IPS DF 6.9 (cell line): Measurements from ENCODE around the gene NAT14.
"Not testable (repeated sequence)": the region's sequence is repeated elsewhere in the genome, so short reads cannot be mapped to it uniquely, and the experiment has no call there.

ENCODE experiments used
- DNase-seq: peaks from one replicate; pipeline ENCODE4 v3.0.0-alpha.2; 2013; ENCODE audit warnings: low read depth, low spot score
- H3K27ac ChIP-seq: one replicate; pipeline ENCODE4 v1.5.1; 2013; ENCODE audit warnings: low read length, control low read depth
- H3K27me3 ChIP-seq: 2 replicates; pipeline ENCODE4 v1.6.1; 2013; ENCODE audit warnings: mild to moderate bottlenecking, low read length; ENCODE audit not compliant: control insufficient read depth, insufficient read depth
- H3K36me3 ChIP-seq: 2 replicates; pipeline ENCODE4 v1.6.1; 2013; ENCODE audit warnings: low read length; ENCODE audit not compliant: control insufficient read depth, insufficient read depth
- H3K4me1 ChIP-seq: 2 replicates; pipeline ENCODE4 v1.6.1; 2013; ENCODE audit warnings: low read length; ENCODE audit not compliant: control insufficient read depth, insufficient read depth
- H3K4me3 ChIP-seq: 2 replicates; pipeline ENCODE4 v1.5.1; 2013; ENCODE audit warnings: mild to moderate bottlenecking, low read length
- H3K9me3 ChIP-seq: 2 replicates; pipeline ENCODE4 v1.6.1; 2013; ENCODE audit warnings: low read length, inconsistent platforms; ENCODE audit not compliant: control insufficient read depth, insufficient read depth
- WGBS: extraction: QIAGEN DNeasy Blood & Tissue Kit; methylation state at CpG from one replicate; pipeline ENCODE4 v1.1.7; 2013; ENCODE audit warnings: mixed read lengths, missing lambda C conversion rate; ENCODE audit not compliant: insufficient read length, insufficient coverage; 5-methylcytosine and 5-hydroxymethylcytosine counted together

The NAT14 gene

DNA sequence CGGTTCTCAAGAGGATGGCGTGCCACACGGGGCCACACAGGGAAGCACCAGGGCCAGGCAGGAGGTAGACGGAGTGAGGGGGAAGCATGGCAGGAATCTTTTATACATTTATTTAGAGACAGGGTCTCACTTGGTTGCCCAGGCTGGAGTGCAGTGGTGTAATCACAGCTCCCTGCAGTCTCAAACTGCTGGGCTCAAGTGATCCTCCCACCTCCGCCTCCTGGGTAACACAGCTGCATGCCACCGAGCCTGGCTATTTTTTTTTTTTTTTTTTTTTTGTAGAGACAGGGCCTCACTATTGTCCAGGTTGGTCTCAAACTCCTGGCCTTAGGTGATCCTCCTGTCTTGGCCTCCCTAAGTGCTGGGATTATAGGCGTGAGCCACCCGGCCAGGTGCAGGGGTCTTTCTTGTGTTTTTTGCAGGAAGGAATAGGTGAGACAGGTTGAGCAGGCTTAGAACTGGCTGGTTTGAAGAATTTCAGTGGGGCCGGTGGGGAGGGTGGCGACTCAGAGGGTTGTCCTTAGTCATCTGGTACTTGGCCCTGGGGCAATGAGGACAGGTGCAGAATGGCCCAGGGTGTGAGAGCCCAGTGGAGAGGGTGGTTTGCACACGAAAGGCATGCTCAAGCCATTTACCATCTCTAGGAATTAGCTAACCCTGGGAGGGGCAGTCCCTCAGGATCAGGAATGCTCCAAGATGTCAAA, 10.8 kb downstream of the NAT14 start:
- Histone ChIP-seq H3K4me3 (no peak overlapping the region), H3K27me3 (no peaks in the 10 kb centered on the region), H3K9me3 (no peaks in the 10 kb centered on the region), H3K4me1 (no peaks in the 10 kb centered on the region; the same call in 1 of the 2 replicates), H3K36me3 (no peaks in the 10 kb centered on the region), H3K27ac (no peak overlapping the region)
- no CpG with 5 or more reads among the region's 11 CpGs for WGBS
- DNase-seq: no peak

DNA sequence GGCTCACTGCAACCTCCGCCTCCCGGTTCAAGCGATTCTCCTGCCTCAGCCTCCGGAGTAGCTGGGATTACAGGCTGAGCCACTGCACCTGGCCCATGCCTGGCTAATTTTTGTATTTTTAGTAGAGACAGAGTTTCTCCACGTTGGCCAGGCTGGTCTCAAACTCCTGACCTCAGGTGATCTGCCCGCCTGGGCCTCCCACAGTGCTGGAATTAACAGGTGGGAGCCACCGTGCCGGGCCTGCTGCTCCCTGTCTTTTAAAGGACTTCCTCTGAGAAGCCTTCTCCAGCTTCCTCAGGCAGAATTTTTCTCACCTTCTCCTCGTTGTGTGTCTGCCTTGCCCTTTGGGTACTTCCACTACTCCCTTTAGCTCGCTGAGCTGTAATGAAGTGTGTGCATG, 11.8 kb downstream of the NAT14 start:
- H3K36me3 ChIP-seq, H3K27me3 ChIP-seq, H3K4me3 ChIP-seq, H3K4me1 ChIP-seq, DNase-seq, H3K27ac ChIP-seq, H3K9me3 ChIP-seq: not testable (repeated sequence)
- WGBS: no CpG with 5 or more reads among the region's 10 CpGs

DNA sequence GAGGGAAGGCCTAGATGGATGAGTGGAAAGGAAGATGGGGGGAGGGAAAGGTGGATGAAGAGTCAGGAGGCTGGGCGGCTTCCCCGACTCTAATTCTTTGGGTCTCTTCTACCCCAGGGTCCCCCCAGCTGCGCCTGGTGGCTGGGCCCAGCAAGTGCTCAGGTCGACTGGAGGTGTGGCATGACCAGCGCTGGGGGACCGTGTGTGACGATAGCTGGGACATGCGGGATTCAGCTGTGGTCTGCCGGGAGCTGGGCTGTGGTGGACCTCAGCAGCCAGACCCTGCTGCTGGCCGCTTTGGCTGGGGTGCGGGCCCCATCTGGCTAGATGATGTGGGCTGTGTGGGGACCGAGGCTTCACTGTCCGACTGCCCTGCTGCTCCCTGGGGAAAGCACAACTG, 12.8 kb downstream of the NAT14 start:
- no peak for DNase-seq
- no peak overlapping the region for H3K27ac ChIP-seq
- WGBS: no CpG with 5 or more reads among the region's 13 CpGs
- H3K9me3 ChIP-seq: no peaks in the 10 kb centered on the region
- no peaks in the 10 kb centered on the region; the same call in 1 of the 2 replicates for H3K4me1 ChIP-seq
- no peaks in the 10 kb centered on the region for H3K36me3 ChIP-seq
- no peaks in the 10 kb centered on the region; the same call in 1 of the 2 replicates for H3K27me3 ChIP-seq
- no peak overlapping the region for H3K4me3 ChIP-seq

DNA sequence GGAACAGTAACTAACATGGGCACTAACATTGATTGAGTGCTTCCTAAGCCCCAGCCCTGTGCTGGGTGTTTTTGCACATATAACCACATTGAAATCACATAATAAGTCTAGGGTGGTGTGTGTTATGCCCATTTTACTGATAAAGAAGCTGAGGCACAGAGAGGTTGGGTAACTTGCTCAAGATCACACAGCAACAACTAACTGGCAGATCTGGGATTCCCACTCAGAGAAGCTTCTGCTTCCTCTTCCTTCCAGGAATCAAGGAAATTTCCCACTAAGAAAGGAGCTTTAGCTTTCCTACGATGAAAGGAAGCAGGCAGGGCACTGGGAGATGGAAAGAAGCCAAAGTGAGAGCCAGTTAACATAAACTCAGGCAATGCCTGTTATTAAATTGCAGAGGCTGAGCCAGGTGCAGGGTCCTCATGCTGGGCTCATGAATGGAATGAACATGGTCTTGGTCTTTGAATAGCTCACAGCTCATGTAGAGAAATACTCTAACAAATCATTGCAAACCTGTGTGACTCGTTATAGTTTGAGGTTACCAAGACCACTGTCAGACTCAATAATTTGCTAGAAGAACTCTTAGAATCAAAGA, 13.4 kb downstream of the NAT14 start:
- no peak for DNase-seq
- 0 out of 2 replicates have a peak, but pooled peaks cover 3% of the 10 kb centered on the region for H3K9me3 ChIP-seq
- H3K27me3 ChIP-seq: peaks cover 4% of the 10 kb centered on the region; the same call in 1 of the 2 replicates
- no CpG with 5 or more reads among the region's 2 CpGs for WGBS
- H3K36me3 ChIP-seq: no peaks in the 10 kb centered on the region
- H3K4me3 ChIP-seq: no peak overlapping the region
- no peak overlapping the region for H3K27ac ChIP-seq
- H3K4me1 ChIP-seq: no peaks in the 10 kb centered on the region; the same call in 1 of the 2 replicates

DNA sequence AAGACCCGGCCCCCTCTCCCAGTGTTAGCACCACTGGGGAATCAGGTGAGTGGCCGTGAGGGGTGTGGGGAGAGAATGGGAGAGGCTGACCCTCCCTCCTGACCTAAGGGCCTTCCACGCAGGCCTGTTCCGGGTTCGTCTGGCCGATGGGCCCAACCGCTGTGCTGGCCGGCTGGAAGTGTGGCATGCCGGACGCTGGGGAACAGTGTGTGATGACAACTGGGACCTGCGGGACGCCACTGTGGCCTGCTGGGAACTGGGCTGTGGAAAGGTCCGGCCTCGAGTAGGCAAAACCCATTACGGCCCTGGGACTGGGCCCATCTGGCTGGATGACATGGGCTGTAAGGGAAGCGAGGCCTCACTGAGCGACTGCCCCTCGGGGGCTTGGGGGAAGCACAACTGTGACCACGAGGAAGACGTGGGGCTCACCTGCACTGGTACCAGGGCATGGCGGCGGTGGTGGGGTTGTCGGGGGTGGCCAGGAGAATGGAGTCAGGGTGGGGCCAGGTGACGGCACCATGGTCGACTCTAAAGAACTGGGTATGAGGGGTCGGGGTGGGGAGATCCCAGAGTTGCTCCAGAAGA, 15.5 kb downstream of the NAT14 start:
- H3K27me3 ChIP-seq: peaks cover 5% of the 10 kb centered on the region; the same call in 1 of the 2 replicates
- H3K4me3 ChIP-seq: no peak overlapping the region
- H3K36me3 ChIP-seq: no peaks in the 10 kb centered on the region
- 0 out of 2 replicates have a peak, but pooled peaks cover 3% of the 10 kb centered on the region for H3K9me3 ChIP-seq
- WGBS: no CpG with 5 or more reads among the region's 26 CpGs
- no peaks in the 10 kb centered on the region; the same call in 1 of the 2 replicates for H3K4me1 ChIP-seq
- DNase-seq: no peak
- H3K27ac ChIP-seq: no peak overlapping the region

DNA sequence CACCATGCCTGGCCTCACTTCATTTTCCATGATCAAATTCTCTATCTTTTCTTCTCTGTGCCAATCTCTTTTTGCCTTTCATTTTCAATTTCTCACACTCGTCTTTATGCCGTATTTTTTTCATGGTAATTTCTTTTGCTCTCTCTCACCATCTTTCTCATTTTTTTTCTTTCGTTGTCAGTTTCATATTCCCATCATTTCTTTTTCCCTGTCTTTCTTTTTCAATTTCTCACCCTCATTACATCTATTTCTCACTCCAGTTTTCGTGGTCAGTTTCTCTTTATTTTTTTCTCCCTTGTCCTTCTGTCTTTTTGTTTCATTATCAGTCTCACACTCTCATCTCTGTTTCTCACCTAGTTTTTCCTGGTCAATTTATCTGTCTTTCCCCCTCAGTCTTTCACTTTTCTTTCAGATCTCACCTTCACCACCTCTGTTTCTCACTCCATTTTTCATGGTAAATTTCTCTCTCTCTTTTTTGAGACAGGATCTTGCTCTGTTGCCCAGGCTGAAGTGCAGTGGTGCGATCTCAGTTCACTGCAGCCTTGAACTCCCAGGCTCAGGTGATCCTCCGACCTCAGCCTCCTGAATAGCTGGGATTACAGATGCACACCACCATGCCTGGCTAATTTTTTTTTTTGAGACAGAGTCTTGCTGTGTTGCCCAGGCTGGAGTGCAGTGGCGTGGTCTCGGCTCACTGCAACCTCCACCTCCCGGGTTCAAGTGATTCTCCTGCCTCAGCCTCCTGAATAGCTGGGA, 17.4 kb downstream of the NAT14 start:
- H3K27me3 ChIP-seq: peaks cover 5% of the 10 kb centered on the region; the same call in 1 of the 2 replicates
- 0 out of 2 replicates have a peak, but pooled peaks cover 3% of the 10 kb centered on the region for H3K9me3 ChIP-seq
- no peak overlapping the region for H3K27ac ChIP-seq
- H3K4me3 ChIP-seq: no peak overlapping the region
- H3K4me1 ChIP-seq: no peaks in the 10 kb centered on the region; the same call in 1 of the 2 replicates
- 100% methylated on average over 4 of the region's 9 CpGs for WGBS
- H3K36me3 ChIP-seq: no peaks in the 10 kb centered on the region
- no peak for DNase-seq

DNA sequence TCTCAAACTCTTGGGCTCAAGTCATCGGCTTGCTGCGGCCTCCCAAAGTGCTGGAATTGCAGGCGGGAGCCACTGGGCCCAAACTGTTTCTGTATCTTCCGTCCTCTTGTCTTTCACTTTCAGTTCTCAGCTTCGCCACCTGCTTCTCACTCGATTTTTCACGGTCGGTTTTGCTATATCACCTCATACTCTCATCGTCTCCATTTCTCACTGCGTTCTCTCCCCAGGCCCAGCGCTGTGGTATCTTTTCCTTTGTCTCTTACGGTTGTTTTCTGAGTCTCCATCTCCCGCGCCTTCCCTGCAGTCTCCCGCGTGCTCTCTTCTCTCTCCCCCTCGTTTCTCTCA, 18.1 kb downstream of the NAT14 start:
- Histone ChIP-seq H3K9me3 (0 out of 2 replicates have a peak, but pooled peaks cover 3% of the 10 kb centered on the region), H3K27me3 (peaks cover 5% of the 10 kb centered on the region; the same call in 1 of the 2 replicates), H3K4me1 (no peaks in the 10 kb centered on the region; the same call in 1 of the 2 replicates), H3K36me3 (no peaks in the 10 kb centered on the region), H3K27ac (no peak overlapping the region), H3K4me3 (no peak overlapping the region)
- DNase-seq: no peak
- no CpG with 5 or more reads among the region's 17 CpGs for WGBS

DNA sequence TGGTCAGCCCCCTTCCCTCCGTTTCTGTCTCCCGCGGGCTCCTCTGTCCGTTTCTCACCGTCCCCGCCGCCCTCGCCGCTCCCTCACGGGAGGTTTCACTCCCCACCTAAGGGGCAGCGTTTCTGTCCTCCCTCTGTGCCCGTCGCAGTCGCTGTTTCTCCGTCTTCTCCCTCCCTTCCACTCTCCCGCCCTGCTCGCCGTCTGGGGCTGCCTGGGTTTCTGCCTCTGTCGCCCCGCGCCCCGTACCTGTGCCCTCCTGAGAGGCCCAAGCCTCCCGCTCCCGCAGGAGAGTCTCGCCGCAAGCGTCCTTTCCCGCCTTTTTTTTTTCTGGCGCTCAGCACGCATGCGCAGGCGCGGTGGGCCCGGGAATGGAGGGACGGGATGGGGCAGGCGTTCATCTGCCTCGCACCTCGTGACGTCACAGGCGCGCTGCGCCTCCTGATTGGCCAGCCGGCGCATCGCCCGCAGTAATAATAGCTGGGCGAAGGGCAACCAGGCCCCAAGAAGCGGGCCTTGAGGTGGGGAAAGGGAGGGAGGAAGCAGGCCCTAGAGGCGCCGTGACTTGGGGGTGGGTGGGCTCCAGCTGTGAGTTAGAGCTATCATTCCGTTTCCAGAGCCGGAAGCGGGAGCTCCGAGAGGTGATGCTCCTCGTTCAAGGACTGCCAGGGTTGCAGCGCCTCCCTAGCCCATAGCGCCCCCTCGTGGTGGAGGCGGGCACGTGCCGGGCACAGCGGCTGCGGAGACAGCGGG, 18.7 kb downstream of the NAT14 start:
- Histone ChIP-seq H3K9me3 (0 out of 2 replicates have a peak, but pooled peaks cover 3% of the 10 kb centered on the region), H3K36me3 (no peaks in the 10 kb centered on the region), H3K27me3 (peaks cover 5% of the 10 kb centered on the region; the same call in 1 of the 2 replicates), H3K27ac (no peak overlapping the region), H3K4me1 (no peaks in the 10 kb centered on the region; the same call in 1 of the 2 replicates), H3K4me3 (no peak overlapping the region)
- DNase-seq: peak; percentile 90
- no CpG with 5 or more reads among the region's 64 CpGs for WGBS

DNA sequence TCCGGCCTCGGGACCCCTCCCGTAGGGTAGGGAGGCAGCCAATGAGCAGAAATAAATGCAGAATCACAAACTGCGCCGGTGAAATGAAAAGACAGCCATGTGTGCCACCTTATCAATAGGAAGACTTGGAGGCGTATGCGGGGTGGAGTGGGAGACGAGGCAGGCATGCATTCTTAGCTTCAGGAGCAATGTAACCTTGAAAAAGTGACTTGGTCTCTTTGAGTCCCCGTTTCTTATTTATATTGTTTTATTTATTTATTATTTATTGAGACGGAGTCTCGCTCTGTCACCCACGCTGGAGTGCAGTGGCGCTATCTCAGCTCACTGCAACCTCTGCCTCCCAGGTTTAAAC, 19.2 kb downstream of the NAT14 start:
- H3K9me3 ChIP-seq: 0 out of 2 replicates have a peak, but pooled peaks cover 3% of the 10 kb centered on the region
- WGBS: no CpG with 5 or more reads among the region's 13 CpGs

More for the DNA sequence above, 19.2 kb downstream of the NAT14 start:
- H3K4me1 ChIP-seq: no peaks in the 10 kb centered on the region; the same call in 1 of the 2 replicates
- H3K27me3 ChIP-seq: peaks cover 5% of the 10 kb centered on the region; the same call in 1 of the 2 replicates
- no peak overlapping the region for H3K4me3 ChIP-seq
- H3K27ac ChIP-seq: no peak overlapping the region
- H3K36me3 ChIP-seq: no peaks in the 10 kb centered on the region
- DNase-seq: no peak
